Endothelial cell of umbilical vein (primary cell): ENCODE results near the gene MGAT5. TPM values are rescaled to one million over a fixed set of nuclear protein-coding genes. Genes with fewer than 3 reads are reported as not detected.

Source experiments
- BruUV-seq: library from RNA; stranded (reverse); fragments of 400-500 nt; replicated peaks from 2 replicates; lab custom pipeline; 2021; lab: Mats Ljungman, UMichigan
- CTCF ChIA-PET: fragments of 300-600, 350-600 bp; sonication (Branson Sonifier 250); formaldehyde crosslinking; loops from one replicate; lab custom pipeline; 2021; ENCODE audit warnings: antibody characterized with exemption, inconsistent platforms; lab: Charles Lee
- POLR2A ChIA-PET: fragments of 300-600, 350-600 bp; sonication (Branson Sonifier 250); formaldehyde crosslinking; loops from one replicate; lab custom pipeline; 2021; ENCODE audit warnings: antibody characterized with exemption, inconsistent platforms; lab: Charles Lee
- DNase-seq: peaks from one replicate; pipeline ENCODE4 v3.0.0-alpha.2; 2011; ENCODE audit warnings: low read depth, low spot score
- FAIRE-seq: peaks from 2 replicates; lab custom pipeline; 2011; peaks lifted over from hg19 to GRCh38; lab: Jason Lieb, UNC
- H2AFZ ChIP-seq: 2 replicates; pipeline ENCODE4 v1.6.0; 2012; ENCODE audit warnings: low read depth, low read length, control low read depth, inconsistent platforms
- H3K27ac ChIP-seq: 2 replicates; pipeline ENCODE4 v1.5.1; 2011; ENCODE audit warnings: low read depth, mild to moderate bottlenecking, control low read depth, low read length, moderate library complexity; ENCODE audit not compliant: insufficient read depth
- H3K27me3 ChIP-seq, 2 experiments: 2 replicates each; pipeline versions ENCODE4 v1.6.0 to v1.6.1; 2011; ENCODE audit warnings: low read length in 2 of 2, mixed read lengths in 1 of 2; ENCODE audit not compliant: control insufficient read depth in 2 of 2, insufficient read depth in 2 of 2
- H3K36me3 ChIP-seq, 2 experiments: 2 replicates in 1 of 2; 3 replicates in 1 of 2; pipeline ENCODE4 v1.5.1; 2011; ENCODE audit warnings: low read length in 2 of 2, mild to moderate bottlenecking in 1 of 2, moderate library complexity in 1 of 2; ENCODE audit not compliant: control insufficient read depth in 2 of 2, insufficient read depth in 2 of 2; ENCODE audit errors: extremely low read depth in 1 of 2
- H3K4me1 ChIP-seq: 3 replicates; pipeline ENCODE4 v1.5.1; 2011; ENCODE audit warnings: mild to moderate bottlenecking, low read length; ENCODE audit not compliant: control insufficient read depth, insufficient read depth; ENCODE audit errors: extremely low read depth
- H3K4me2 ChIP-seq: 2 replicates; pipeline ENCODE4 v1.6.1; 2011; ENCODE audit warnings: low read length, control low read depth, mixed read lengths; ENCODE audit not compliant: insufficient read depth
- H3K4me3 ChIP-seq, 3 experiments: fragments of 200-600 bp in 1 of 3; sonication (generic), shearing (Covaris generic) in 1 of 3; replicated peaks in 1 of 3; 2 replicates each; pipeline ENCODE4 v1.5.1; 2011 to 2016; ENCODE audit warnings: control low read depth in 3 of 3, low read length in 3 of 3, mild to moderate bottlenecking in 2 of 3, inconsistent platforms in 1 of 3, low read depth in 1 of 3, moderate library complexity in 1 of 3; ENCODE audit not compliant: insufficient read depth in 1 of 3
- H3K79me2 ChIP-seq: 2 replicates; pipeline ENCODE4 v1.6.0; 2012; ENCODE audit warnings: low read length, inconsistent platforms; ENCODE audit not compliant: control insufficient read depth, insufficient read depth
- H3K9ac ChIP-seq: replicated peaks from 2 replicates; pipeline ENCODE3; 2011; ENCODE audit warnings: low read length, control low read depth; ENCODE audit not compliant: insufficient read depth; ENCODE audit errors: extremely low read depth
- H3K9me1 ChIP-seq: replicated peaks from 3 replicates; pipeline ENCODE4 v1.6.0; 2011; ENCODE audit warnings: mild to moderate bottlenecking, low read length; ENCODE audit not compliant: control insufficient read depth, insufficient read depth; ENCODE audit errors: extremely low read depth
- H3K9me3 ChIP-seq: replicated peaks from 2 replicates; pipeline ENCODE4 v1.5.1; 2012; ENCODE audit warnings: low read length, inconsistent platforms; ENCODE audit not compliant: control insufficient read depth, insufficient read depth
- H4K20me1 ChIP-seq: replicated peaks from 2 replicates; pipeline ENCODE3; 2011; ENCODE audit warnings: mild to moderate bottlenecking, low read length; ENCODE audit not compliant: control insufficient read depth, insufficient read depth; ENCODE audit errors: extremely low read depth
- EZH2 ChIP-seq: IDR thresholded peaks from 2 replicates; pipeline ENCODE4 v1.6.1; 2012; ENCODE audit warnings: borderline replicate concordance, low read depth, mild to moderate bottlenecking, moderate library complexity, low read length, inconsistent platforms; ENCODE audit not compliant: severe bottlenecking
- FOS ChIP-seq: IDR thresholded peaks from 2 replicates; pipeline ENCODE4 v1.6.1; 2011; ENCODE audit warnings: mild to moderate bottlenecking, low read length, moderate library complexity, borderline replicate concordance; ENCODE audit not compliant: insufficient read depth
- GATA2 ChIP-seq: IDR thresholded peaks from 2 replicates; pipeline ENCODE4 v1.7.0; 2011; ENCODE audit warnings: low read depth, mild to moderate bottlenecking, moderate library complexity, mixed read lengths, low read length; ENCODE audit not compliant: insufficient read length, insufficient read depth
- JUN ChIP-seq: IDR thresholded peaks from 2 replicates; pipeline ENCODE4 v1.6.1; 2011; ENCODE audit warnings: borderline replicate concordance, low read depth; ENCODE audit not compliant: insufficient read length, insufficient read depth
- MYC ChIP-seq: IDR thresholded peaks from one replicate; pipeline ENCODE4 v1.6.1; 2011; ENCODE audit warnings: mild to moderate bottlenecking, low read depth, low read length
- POLR2AphosphoS5 ChIP-seq: IDR thresholded peaks from 2 replicates; pipeline ENCODE4 v1.6.1; 2012; ENCODE audit warnings: low read depth, mild to moderate bottlenecking, control low read depth, low read length, moderate library complexity; ENCODE audit not compliant: insufficient read depth
- dilution Hi-C: fragments of 300-500 bp; cut with MboI; formaldehyde crosslinking; loops from one replicate; pipeline ENCODE4 v1.15.0; 2019; ENCODE audit warnings: low sequenced_read_pairs; ENCODE audit not compliant: extremely low pct_ligation_motif_present
- intact Hi-C: fragments of 100-400 bp; cut with micrococcal nuclease; formaldehyde crosslinking; loops from one replicate; pipeline ENCODE4 v1.10.0; 2022
- polyA plus RNA-seq, 4 experiments: library from polyadenylated mRNA; depleted of rRNA in 3 of 4; stranded (reverse) in 3 of 4; unstranded in 1 of 4; fragments of >200 nt; gene quantifications; 2 replicates each; pipeline versions ENCODE4 v1.2.1 to v1.2.3, GENCODE V29; 2011 to 2012; ENCODE audit warnings: missing spikeins in 1 of 4
- total RNA-seq: library from RNA; stranded (reverse); gene quantifications from 2 replicates; pipeline ENCODE4 v1.2.3, GENCODE V29; 2021
- TF ChIP-seq, protein P1 (sequence below): IDR thresholded peaks from 2 replicates; pipeline ENCODE4 v1.6.1; 2011; ENCODE audit not compliant: insufficient read depth, insufficient read length
- TF ChIP-seq, protein P2 (sequence below), 2 donors: IDR thresholded peaks; 1 replicate in 1 of 2; 2 replicates in 1 of 2; pipeline ENCODE4 v1.5.1; 2011; ENCODE audit warnings: low read length in 2 of 2, mild to moderate bottlenecking in 2 of 2, moderate library complexity in 2 of 2, control low read depth in 1 of 2, inconsistent platforms in 1 of 2, low read depth in 1 of 2; ENCODE audit not compliant: insufficient read depth in 1 of 2; ENCODE audit errors: extremely low read depth in 1 of 2

The MGAT5 gene
- total and polyA plus RNA-seq, 2 donors (not counting 3 experiments of a cell fraction or from before 2014, with no cell fraction given), result 17.7 to 84.1 TPM

DNA sequence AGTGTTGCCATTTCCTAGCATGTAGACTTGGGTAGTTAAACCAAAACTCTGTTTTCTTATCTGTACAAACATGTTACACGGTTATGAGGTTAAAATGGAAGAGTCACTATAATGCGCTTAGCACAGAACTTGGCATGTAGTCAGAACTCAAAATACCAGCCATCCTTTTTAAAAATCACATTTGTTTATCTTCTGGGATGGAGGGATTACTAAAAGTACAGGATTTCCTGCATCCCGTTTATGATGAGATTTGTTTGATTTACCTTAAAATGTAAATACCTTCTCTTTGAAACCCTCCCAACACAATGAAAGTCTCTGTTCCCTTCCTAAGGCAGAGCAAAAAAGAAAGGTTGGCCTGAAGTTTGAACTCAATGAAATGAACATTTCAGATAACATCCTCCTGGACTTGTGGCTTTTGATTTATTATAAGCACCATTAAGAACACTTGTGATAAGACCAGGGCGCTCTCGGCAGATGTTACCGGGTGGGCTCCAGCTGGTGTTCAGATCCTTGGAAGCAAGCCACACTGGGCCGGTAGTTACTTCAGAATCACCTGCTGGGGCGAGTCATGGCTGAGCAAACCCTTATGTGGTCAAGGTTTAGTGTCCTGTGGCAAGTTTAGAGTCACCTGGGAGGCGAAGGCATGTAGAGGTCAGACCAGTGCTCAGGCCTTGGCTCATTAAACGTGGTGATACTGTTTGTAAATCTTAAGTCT, 105.7 kb downstream of the MGAT5 start:
- H3K27me3 ChIP-seq, result no peaks in the 10 kb centered on the region
- BruUV-seq, result no TSS peak
- intact Hi-C loops, result loop anchor here (5.0 kb wide), 1 partner anchor 112 kb away; no protein-coding TSS in a partner anchor
- peak overlapping the region; percentile 62 for H3K4me2 ChIP-seq
- H3K9ac ChIP-seq, result no peak overlapping the region
- peak; percentile 73 for DNase-seq
- H3K27ac ChIP-seq, result peak overlapping the region; percentile 49
- TF ChIP-seq GATA2, result peak; percentile 23
- TF ChIP-seq POLR2AphosphoS5, result peak; percentile 35
- no peak for TF ChIP-seq EZH2
- H3K36me3 ChIP-seq, result no peaks in the 10 kb centered on the region
- H3K4me1 ChIP-seq, result peaks cover 18% of the 10 kb centered on the region
- POLR2A ChIA-PET, result no interaction called here
- CTCF ChIA-PET, result interaction anchor here (1.0 to 1.7 kb wide), 2 partner anchors 52 to 92 kb away, joined by 5 read pairs; no protein-coding TSS in a partner anchor
- no peaks in the 10 kb centered on the region for H3K9me3 ChIP-seq
- no peak overlapping the region for H3K4me3 ChIP-seq
- H3K9me1 ChIP-seq, result no peaks in the 10 kb centered on the region
- H4K20me1 ChIP-seq, result no peaks in the 10 kb centered on the region
- dilution Hi-C loops, result no loop called here
- H2AFZ ChIP-seq, result no peak overlapping the region
- peak; percentile 74 for FAIRE-seq
- H3K79me2 ChIP-seq, result no peaks in the 10 kb centered on the region

DNA sequence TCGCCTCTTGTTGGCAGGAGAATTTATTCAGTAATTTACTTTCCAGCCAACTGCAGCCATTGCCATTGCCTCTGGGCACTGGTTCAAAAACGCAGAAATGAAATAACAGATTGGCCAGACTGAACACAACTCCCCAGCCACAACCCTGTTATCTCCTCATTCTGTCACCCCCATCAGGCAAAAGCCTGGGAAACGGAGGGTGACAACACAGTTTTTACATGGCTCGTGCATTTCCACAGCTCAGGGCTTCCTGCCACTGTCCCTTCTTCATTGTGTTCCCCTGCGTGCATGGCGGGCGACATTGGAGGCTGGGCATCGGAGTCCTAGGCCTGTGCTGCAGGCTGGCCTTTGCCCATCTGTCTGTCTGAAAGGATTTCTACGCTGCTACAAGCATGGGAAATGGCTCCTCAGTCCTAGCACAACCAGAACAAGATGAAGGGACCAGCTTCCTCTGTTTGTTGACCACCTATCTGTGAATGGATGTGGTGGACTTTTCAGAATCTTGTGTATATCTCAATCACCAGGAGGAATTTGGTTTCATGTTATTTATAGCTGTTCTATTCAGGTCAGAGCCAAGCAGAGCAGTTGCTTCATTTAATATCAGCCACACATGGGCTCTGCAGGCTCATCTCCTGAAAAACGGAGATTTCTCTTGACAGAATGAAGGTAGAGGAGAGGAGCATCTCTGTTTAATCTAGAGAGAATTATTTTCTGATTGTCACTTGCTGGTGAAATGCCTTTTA, 107.0 kb downstream of the MGAT5 start:
- H3K4me1 ChIP-seq, result peaks cover 18% of the 10 kb centered on the region
- H3K27ac ChIP-seq, result no peak overlapping the region
- no peak overlapping the region for H3K4me2 ChIP-seq
- H3K9me1 ChIP-seq, result no peaks in the 10 kb centered on the region
- H3K4me3 ChIP-seq, result no peak overlapping the region
- ChIA-PET CTCF (interaction anchor here (2.6 kb wide), 1 partner anchor 13 kb away, joined by 8 read pairs; no protein-coding TSS in a partner anchor), POLR2A (no interaction called here)
- dilution Hi-C loops (no loop called here), intact Hi-C loops (no loop called here)
- H3K9ac ChIP-seq, result no peak overlapping the region
- FAIRE-seq (no peak), DNase-seq (no peak)
- BruUV-seq, result no TSS peak
- no peaks in the 10 kb centered on the region for H3K36me3 ChIP-seq
- no peaks in the 10 kb centered on the region for H3K79me2 ChIP-seq
- no peak overlapping the region for H2AFZ ChIP-seq
- no peaks in the 10 kb centered on the region for H4K20me1 ChIP-seq
- TF ChIP-seq, protein P1, sequence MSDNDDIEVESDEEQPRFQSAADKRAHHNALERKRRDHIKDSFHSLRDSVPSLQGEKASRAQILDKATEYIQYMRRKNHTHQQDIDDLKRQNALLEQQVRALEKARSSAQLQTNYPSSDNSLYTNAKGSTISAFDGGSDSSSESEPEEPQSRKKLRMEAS, result no peak
- TF ChIP-seq, protein P2, sequence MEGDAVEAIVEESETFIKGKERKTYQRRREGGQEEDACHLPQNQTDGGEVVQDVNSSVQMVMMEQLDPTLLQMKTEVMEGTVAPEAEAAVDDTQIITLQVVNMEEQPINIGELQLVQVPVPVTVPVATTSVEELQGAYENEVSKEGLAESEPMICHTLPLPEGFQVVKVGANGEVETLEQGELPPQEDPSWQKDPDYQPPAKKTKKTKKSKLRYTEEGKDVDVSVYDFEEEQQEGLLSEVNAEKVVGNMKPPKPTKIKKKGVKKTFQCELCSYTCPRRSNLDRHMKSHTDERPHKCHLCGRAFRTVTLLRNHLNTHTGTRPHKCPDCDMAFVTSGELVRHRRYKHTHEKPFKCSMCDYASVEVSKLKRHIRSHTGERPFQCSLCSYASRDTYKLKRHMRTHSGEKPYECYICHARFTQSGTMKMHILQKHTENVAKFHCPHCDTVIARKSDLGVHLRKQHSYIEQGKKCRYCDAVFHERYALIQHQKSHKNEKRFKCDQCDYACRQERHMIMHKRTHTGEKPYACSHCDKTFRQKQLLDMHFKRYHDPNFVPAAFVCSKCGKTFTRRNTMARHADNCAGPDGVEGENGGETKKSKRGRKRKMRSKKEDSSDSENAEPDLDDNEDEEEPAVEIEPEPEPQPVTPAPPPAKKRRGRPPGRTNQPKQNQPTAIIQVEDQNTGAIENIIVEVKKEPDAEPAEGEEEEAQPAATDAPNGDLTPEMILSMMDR (IDR thresholded peaks at IDR 0.05; ENCODE audit: extremely low read depth in 1 of 2, insufficient read depth in 1 of 2, low read depth in 1 of 2, low read length in 2 of 2), result no peak
- TF ChIP-seq JUN (no peak), MYC (no peak), FOS (no peak), GATA2 (no peak), POLR2AphosphoS5 (no peak), EZH2 (no peak)
- no peaks in the 10 kb centered on the region for H3K27me3 ChIP-seq
- no peaks in the 10 kb centered on the region for H3K9me3 ChIP-seq
